AG09309 (cell line): Measurements from ENCODE around the gene VGLL2.

Experiments used
- DNase-seq: peaks from one replicate; pipeline ENCODE4 v3.0.0-alpha.2; 2010; ENCODE audit warnings: low read depth
- H3K4me3 ChIP-seq: 2 replicates; pipeline ENCODE4 v1.5.1; 2011; ENCODE audit warnings: mild to moderate bottlenecking, low read depth, low read length, moderate library complexity; ENCODE audit not compliant: control insufficient read depth
- CTCF ChIP-seq: IDR thresholded peaks from 2 replicates; pipeline ENCODE4 v1.5.1; 2011; ENCODE audit warnings: mild to moderate bottlenecking, low read depth, low read length, inconsistent platforms; ENCODE audit not compliant: insufficient read depth, control insufficient read depth; ENCODE audit errors: missing control alignments

The VGLL2 gene

GRCh38 chr6:117265410-117266256, at the start of gene VGLL2:
Gene VGLL2, plus strand, starts transcription at chr6:117265558. Its CDS starts 206 bp downstream, at chr6:117265764.
- TF ChIP-seq CTCF: peak; percentile 0
- peak within 1 kb of the TSS; percentile 46 for H3K4me3 ChIP-seq
- no peak for DNase-seq

- no peak overlapping the region for H3K4me3 ChIP-seq
- TF ChIP-seq CTCF: no peak
- no peak for DNase-seq
These were observed 42.5 kb upstream of the VGLL2 start for GRCh38 chr6:117222861-117223260.

- no peak for TF ChIP-seq CTCF
- H3K4me3 ChIP-seq: no peak overlapping the region
- no peak for DNase-seq
These were observed 38.6 kb upstream of the VGLL2 start for GRCh38 chr6:117226778-117227177.

GRCh38 chr6:117227245-117227962, 38.0 kb upstream of the VGLL2 start:
- DNase-seq: no peak
- no peak overlapping the region for H3K4me3 ChIP-seq
- TF ChIP-seq CTCF: no peak

GRCh38 chr6:117228202-117228601, 37.2 kb upstream of the VGLL2 start:
- no peak for DNase-seq
- TF ChIP-seq CTCF: no peak
- no peak overlapping the region for H3K4me3 ChIP-seq

- TF ChIP-seq CTCF: no peak
- no peak overlapping the region for H3K4me3 ChIP-seq
These were observed 35.5 kb upstream of the VGLL2 start for GRCh38 chr6:117229870-117230269.

More at GRCh38 chr6:117229870-117230269, 35.5 kb upstream of the VGLL2 start:
- DNase-seq: no peak
